Measurements from ENCODE around the gene C11orf16.

GRCh38 chr11:8930456-8931175 is 2.1 kb downstream of the C11orf16 start:
- TF ChIP-seq MAX (IDR thresholded peaks at IDR 0.05; ENCODE audit: insufficient read depth, insufficient read length): no peak
- TF ChIP-seq CTCF (IDR thresholded peaks at IDR 0.05; ENCODE audit: extremely low read depth in 1 of 2, insufficient read depth in 1 of 2, low read depth in 1 of 2, low read length in 2 of 2): no peak
